PC-9 (cell line): ENCODE measurements around the gene MIF4GD.

Experiments used
- CTCF ChIP-seq: fragments of 200-600 bp; sonication (generic); conservative IDR thresholded peaks from 2 replicates; pipeline ENCODE4 v1.6.1; 2017; ENCODE audit warnings: mixed run types, antibody characterized with exemption, mild to moderate bottlenecking, moderate library complexity
- EZH2 ChIP-seq: fragments of 200-600 bp; sonication (generic); IDR thresholded peaks from 2 replicates; pipeline ENCODE4 v1.8.0; 2017; ENCODE audit warnings: antibody characterized with exemption, low read depth

GRCh38 chr17:75313941-75314551 is 43.0 kb upstream of the MIF4GD start:
- no peak for TF ChIP-seq CTCF
- no peak for TF ChIP-seq EZH2
